LNCaP clone FGC (cell line): ENCODE data around the gene DPYSL3.
A peak's percentile ranks its signal among the peaks of the same experiment; 100 is the strongest.

ENCODE experiments used
- DNase-seq: peaks from one replicate; pipeline ENCODE4 v3.0.0-alpha.2; 2011; ENCODE audit warnings: low read depth
- H3K4me3 ChIP-seq: 2 replicates; pipeline ENCODE4 v1.5.1; 2011; ENCODE audit warnings: mild to moderate bottlenecking, low read depth, low read length, control low read depth
- CTCF ChIP-seq: IDR thresholded peaks from 2 replicates; pipeline ENCODE4 v1.5.1; 2012; ENCODE audit warnings: mild to moderate bottlenecking; ENCODE audit not compliant: control insufficient read depth, insufficient read depth; ENCODE audit errors: extremely low read depth

Gene DPYSL3

GRCh38 chr5:147512659-147513379 lies 3.0 kb upstream of the DPYSL3 start:
- no peak overlapping the region for H3K4me3 ChIP-seq
- peak; percentile 29 for TF ChIP-seq CTCF
- peak; percentile 51 for DNase-seq

- no peak overlapping the region for H3K4me3 ChIP-seq
- TF ChIP-seq CTCF = no peak
- peak; percentile 8 for DNase-seq
Measured at GRCh38 chr5:147510885-147511284, 1.0 kb upstream of the DPYSL3 start.

- H3K4me3 ChIP-seq = peak overlapping the region; percentile 38
- no peak for TF ChIP-seq CTCF
- no peak for DNase-seq
Measured at GRCh38 chr5:147509041-147509709, 693 bp downstream of the DPYSL3 start.

- no peak for TF ChIP-seq CTCF
- no peak overlapping the region for H3K4me3 ChIP-seq
- DNase-seq = no peak
Measured at GRCh38 chr5:147508711-147509040, 1.2 kb downstream of the DPYSL3 start.

GRCh38 chr5:147507480-147508126 lies 2.3 kb downstream of the DPYSL3 start:
- no peak overlapping the region for H3K4me3 ChIP-seq
- TF ChIP-seq CTCF = no peak
- DNase-seq = no peak

GRCh38 chr5:147504535-147504934 lies 5.3 kb downstream of the DPYSL3 start:
- DNase-seq = no peak
- TF ChIP-seq CTCF = no peak
- H3K4me3 ChIP-seq = no peak overlapping the region

GRCh38 chr5:147504011-147504410 lies 5.9 kb downstream of the DPYSL3 start:
- TF ChIP-seq CTCF = no peak
- H3K4me3 ChIP-seq = no peak overlapping the region
- DNase-seq = no peak
